ENCODE results near the gene TMPRSS6. TPM values are rescaled to one million over a fixed set of nuclear protein-coding genes. Genes with fewer than 3 reads are reported as not detected.

TMPRSS6 gene
- total RNA-seq, 1 experiment from 2014 or later: 0.04 TPM

GRCh38 chr22:37043209-37043827 is 66.2 kb downstream of the TMPRSS6 start:
- Histone ChIP-seq H3K36me3 (ENCODE audit: low read depth, low read length) (no peaks in the 10 kb centered on the region), H3K9me2 (replicated peaks; ENCODE audit: low read length) (no peaks in the 10 kb centered on the region), H3K27ac (ENCODE audit: low read length) (no peak overlapping the region), H3K4me2 (ENCODE audit: low read length) (peak overlapping the region; percentile 23; the same call in 1 of the 2 replicates), H3K9me3 (ENCODE audit: low read length) (no peaks in the 10 kb centered on the region), H3K79me2 (ENCODE audit: low read length) (no peaks in the 10 kb centered on the region), H3K9ac (ENCODE audit: low read length) (no peak overlapping the region), H3K4me1 (ENCODE audit: insufficient read depth, low read length) (peaks cover 20% of the 10 kb centered on the region), H4K20me1 (ENCODE audit: low read length) (no peaks in the 10 kb centered on the region), H3K4me3 (ENCODE audit: low read length) (no peak overlapping the region), H3F3A (ENCODE audit: low read length, unreplicated experiment) (no peaks in the 10 kb centered on the region), H2AFZ (ENCODE audit: low read length) (peak overlapping the region; percentile 40; the same call in 1 of the 2 replicates), H3K27me3 (ENCODE audit: low read length) (no peaks in the 10 kb centered on the region)
- no TSS peak for BruUV-seq (replicated peaks)
- TF ChIP-seq EZH2 (IDR thresholded peaks at IDR 0.05; ENCODE audit: low read length, unreplicated experiment): no peak
- no peak for TF ChIP-seq CTCF (conservative IDR thresholded peaks at IDR 0.05; ENCODE audit: low read depth, low read length)
- no peak for TF ChIP-seq EZH2phosphoT487 (IDR thresholded peaks at IDR 0.05; ENCODE audit: borderline replicate concordance, low read length)
- DNase-seq (no peak), ATAC-seq (no peak)
- ChIA-PET POLR2A (ENCODE audit: unreplicated experiment) (no interaction called here), CTCF (interaction anchor here (1.0 kb wide), 1 partner anchor 50 kb away, joined by 3 read pairs; no protein-coding TSS in a partner anchor)
- intact Hi-C loops (cut with micrococcal nuclease): no loop called here

DNA sequence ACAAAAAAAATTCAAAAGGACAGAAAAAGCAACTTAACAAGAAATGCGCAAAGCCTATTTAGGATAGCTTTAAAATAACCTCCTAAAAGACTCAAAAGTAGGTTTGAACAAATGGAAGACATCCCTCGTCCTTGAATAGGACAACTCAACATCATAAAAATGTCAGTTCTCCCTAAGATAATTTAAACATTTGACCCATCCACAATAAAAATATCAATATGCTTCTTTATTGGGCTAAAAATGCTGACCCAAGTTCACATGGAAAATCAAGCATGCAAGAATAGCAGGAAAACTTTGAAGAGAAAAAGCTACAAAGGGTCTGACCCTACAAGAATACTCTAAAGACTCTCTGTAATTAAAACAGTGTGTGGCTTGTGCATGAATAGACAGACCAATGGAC is 70.0 kb downstream of the TMPRSS6 start:
- no peaks in the 10 kb centered on the region for H3K36me3 ChIP-seq (ENCODE audit: low read depth, low read length)
- no peaks in the 10 kb centered on the region for H3K79me2 ChIP-seq (ENCODE audit: low read length)
- DNase-seq: no peak
- intact Hi-C loops (cut with micrococcal nuclease): no loop called here
- no TSS peak for BruUV-seq (replicated peaks)
- no peaks in the 10 kb centered on the region for H3F3A ChIP-seq (ENCODE audit: low read length, unreplicated experiment)
- H3K4me2 ChIP-seq (ENCODE audit: low read length): no peak overlapping the region
- no peaks in the 10 kb centered on the region for H3K27me3 ChIP-seq (ENCODE audit: low read length)
- no peaks in the 10 kb centered on the region for H4K20me1 ChIP-seq (ENCODE audit: low read length)
- no peak overlapping the region for H2AFZ ChIP-seq (ENCODE audit: low read length)
- no peak overlapping the region for H3K27ac ChIP-seq (ENCODE audit: low read length)
- no peaks in the 10 kb centered on the region for H3K9me3 ChIP-seq (ENCODE audit: low read length)
- ChIA-PET POLR2A (ENCODE audit: unreplicated experiment) (no interaction called here), CTCF (no interaction called here)
- H3K4me1 ChIP-seq (ENCODE audit: insufficient read depth, low read length): peaks cover 15% of the 10 kb centered on the region
- no peaks in the 10 kb centered on the region for H3K9me2 ChIP-seq (replicated peaks; ENCODE audit: low read length)
- no peak overlapping the region for H3K4me3 ChIP-seq (ENCODE audit: low read length)
- TF ChIP-seq EZH2phosphoT487 (IDR thresholded peaks at IDR 0.05; ENCODE audit: borderline replicate concordance, low read length) (no peak), CTCF (conservative IDR thresholded peaks at IDR 0.05; ENCODE audit: low read depth, low read length) (no peak), EZH2 (IDR thresholded peaks at IDR 0.05; ENCODE audit: low read length, unreplicated experiment) (no peak)
- ATAC-seq: no peak
- no peak overlapping the region for H3K9ac ChIP-seq (ENCODE audit: low read length)

DNA sequence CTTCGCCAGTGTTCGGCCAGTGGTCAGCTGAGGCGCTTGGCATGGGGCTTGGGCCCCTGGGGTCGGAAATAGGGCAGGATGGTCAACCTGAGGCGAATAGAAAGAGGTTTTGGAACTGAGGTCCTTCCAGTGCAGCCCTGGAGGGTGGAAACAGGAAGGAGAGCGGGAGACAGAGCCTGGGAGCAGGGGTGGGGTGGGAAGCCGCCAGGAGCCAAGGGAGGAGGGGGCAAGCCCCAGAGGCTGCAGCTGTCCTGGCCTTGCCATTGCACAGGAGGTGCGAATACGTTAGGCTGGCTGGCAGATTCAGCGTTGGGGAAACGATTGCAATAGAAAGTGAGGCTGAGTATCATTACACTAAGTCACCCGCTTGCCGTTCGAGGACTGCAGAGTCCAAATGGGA is 71.8 kb downstream of the TMPRSS6 start:
- CTCF ChIA-PET: no interaction called here
- intact Hi-C loops (cut with micrococcal nuclease): no loop called here
- H3K36me3 ChIP-seq (ENCODE audit: low read depth, low read length): no peaks in the 10 kb centered on the region
- ATAC-seq (no peak), DNase-seq (no peak)
- no peaks in the 10 kb centered on the region for H3K9me2 ChIP-seq (replicated peaks; ENCODE audit: low read length)
- TF ChIP-seq EZH2 (IDR thresholded peaks at IDR 0.05; ENCODE audit: low read length, unreplicated experiment): no peak
- no peak for TF ChIP-seq CTCF (conservative IDR thresholded peaks at IDR 0.05; ENCODE audit: low read depth, low read length)
- no peak for TF ChIP-seq EZH2phosphoT487 (IDR thresholded peaks at IDR 0.05; ENCODE audit: borderline replicate concordance, low read length)
- H3K4me1 ChIP-seq (ENCODE audit: insufficient read depth, low read length): peaks cover 23% of the 10 kb centered on the region
- H3F3A ChIP-seq (ENCODE audit: low read length, unreplicated experiment): no peaks in the 10 kb centered on the region
- H3K9me3 ChIP-seq (ENCODE audit: low read length): no peaks in the 10 kb centered on the region
- no peaks in the 10 kb centered on the region for H3K79me2 ChIP-seq (ENCODE audit: low read length)
- BruUV-seq (replicated peaks): no TSS peak
- no peaks in the 10 kb centered on the region for H4K20me1 ChIP-seq (ENCODE audit: low read length)
- no peak overlapping the region for H2AFZ ChIP-seq (ENCODE audit: low read length)
- POLR2A ChIA-PET (ENCODE audit: unreplicated experiment): no interaction called here
- no peak overlapping the region for H3K4me2 ChIP-seq (ENCODE audit: low read length)
- no peaks in the 10 kb centered on the region for H3K27me3 ChIP-seq (ENCODE audit: low read length)
- no peak overlapping the region for H3K9ac ChIP-seq (ENCODE audit: low read length)
- H3K4me3 ChIP-seq (ENCODE audit: low read length): no peak overlapping the region
- H3K27ac ChIP-seq (ENCODE audit: low read length): no peak overlapping the region
